Muscle layer of duodenum (tissue), 2 donors: ENCODE data around the gene NPR3.

Experiments used
- H3K27ac ChIP-seq: one replicate; pipeline ENCODE4 v1.7.0; 2013; ENCODE audit warnings: mild to moderate bottlenecking, low read length
- H3K27me3 ChIP-seq: one replicate; pipeline ENCODE4 v1.7.0; 2013; ENCODE audit warnings: low read depth, mild to moderate bottlenecking, control low read depth, low read length
- H3K36me3 ChIP-seq, 2 donors: one replicate each; pipeline ENCODE4 v1.7.0; 2013; ENCODE audit warnings: low read length in 2 of 2, control low read depth in 1 of 2, mild to moderate bottlenecking in 1 of 2; ENCODE audit not compliant: insufficient read depth in 2 of 2, control insufficient read depth in 1 of 2
- H3K4me1 ChIP-seq, 2 donors: one replicate each; pipeline ENCODE4 v1.7.0; 2013; ENCODE audit warnings: low read length in 2 of 2, mild to moderate bottlenecking in 2 of 2, control low read depth in 1 of 2, moderate library complexity in 1 of 2; ENCODE audit not compliant: insufficient read depth in 2 of 2, control insufficient read depth in 1 of 2
- H3K4me3 ChIP-seq, 2 donors: one replicate each; pipeline ENCODE4 v1.7.0; 2013; ENCODE audit warnings: low read length in 2 of 2, low read depth in 1 of 2, mild to moderate bottlenecking in 1 of 2
- H3K9me3 ChIP-seq, 2 donors: one replicate each; pipeline ENCODE4 v1.7.0; 2013; ENCODE audit warnings: low read length in 2 of 2, control low read depth in 1 of 2, mild to moderate bottlenecking in 1 of 2; ENCODE audit not compliant: control insufficient read depth in 1 of 2
- donor health status: healthy.

NPR3 gene

DNA sequence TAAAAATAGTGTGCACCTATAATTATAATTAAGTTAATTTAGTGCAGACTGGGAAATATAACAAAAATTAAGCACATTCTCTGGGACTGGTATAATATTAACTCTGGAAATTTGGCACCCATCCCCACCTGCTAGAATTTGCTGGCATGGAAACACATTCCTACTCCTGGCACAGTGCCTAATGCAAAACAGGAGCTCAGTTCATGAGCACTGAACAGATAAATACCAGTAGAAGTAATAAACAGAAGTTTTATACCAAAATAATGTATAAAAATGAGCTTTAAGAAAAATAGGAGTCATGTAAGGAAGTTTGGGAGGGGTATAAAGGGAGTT is 23.7 kb upstream of the NPR3 start:
- peaks cover 0 to 11% of the 10 kb centered on the region in 2 donors for H3K9me3 ChIP-seq
- no peak overlapping the region for H3K27ac ChIP-seq
- no peak overlapping the region for H3K4me3 ChIP-seq
- H3K27me3 ChIP-seq = no peaks in the 10 kb centered on the region
- no peaks in the 10 kb centered on the region for H3K36me3 ChIP-seq
- peaks cover 0 to 13% of the 10 kb centered on the region in 2 donors for H3K4me1 ChIP-seq

DNA sequence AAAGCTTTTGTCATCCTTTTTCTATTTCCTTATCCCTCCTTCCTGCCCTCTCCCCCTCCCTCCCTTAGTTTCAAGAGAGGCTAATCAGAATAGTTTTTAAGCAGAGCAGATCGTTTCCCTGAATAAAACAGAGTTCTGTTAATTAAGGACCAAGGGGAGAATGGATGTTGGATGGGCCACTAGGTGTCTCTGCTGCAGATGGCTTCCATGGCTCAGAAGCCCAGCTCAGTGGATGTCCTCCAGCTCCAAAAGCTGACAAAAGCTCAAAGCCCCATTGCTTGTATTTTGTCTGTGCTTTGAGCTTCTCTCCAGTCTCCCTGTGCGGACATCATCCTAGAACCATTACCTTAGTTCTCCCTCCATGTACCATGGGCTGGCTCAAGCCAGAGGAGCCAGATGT is 21.0 kb upstream of the NPR3 start:
- Histone ChIP-seq H3K9me3 (no peaks in the 10 kb centered on the region), H3K4me3 (no peak overlapping the region), H3K27me3 (no peaks in the 10 kb centered on the region), H3K27ac (no peak overlapping the region), H3K4me1 (peaks cover 0 to 13% of the 10 kb centered on the region in 2 donors), H3K36me3 (no peaks in the 10 kb centered on the region)

DNA sequence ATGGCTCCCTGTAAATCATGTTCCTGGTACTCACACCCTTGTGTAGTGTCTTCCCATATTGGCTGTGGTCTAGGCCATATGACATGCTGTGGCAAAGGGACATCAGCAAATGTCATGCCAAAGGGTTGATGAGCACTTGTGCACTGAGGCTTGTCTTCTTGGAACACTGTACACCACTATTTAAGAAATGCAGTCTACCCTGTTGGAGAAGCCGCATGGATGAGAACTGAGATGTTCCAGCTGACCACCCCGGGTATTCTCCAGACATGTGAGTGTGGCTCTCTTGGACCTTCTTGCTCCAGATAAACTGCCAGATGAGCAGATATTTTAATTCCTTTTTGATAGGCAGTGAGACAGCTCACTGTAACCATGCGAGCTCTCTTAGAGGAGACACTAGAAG is 20.5 kb upstream of the NPR3 start:
- Histone ChIP-seq H3K4me3 (no peak overlapping the region), H3K27me3 (no peaks in the 10 kb centered on the region), H3K9me3 (no peaks in the 10 kb centered on the region), H3K27ac (no peak overlapping the region), H3K4me1 (peaks cover 0 to 13% of the 10 kb centered on the region in 2 donors), H3K36me3 (no peaks in the 10 kb centered on the region)

DNA sequence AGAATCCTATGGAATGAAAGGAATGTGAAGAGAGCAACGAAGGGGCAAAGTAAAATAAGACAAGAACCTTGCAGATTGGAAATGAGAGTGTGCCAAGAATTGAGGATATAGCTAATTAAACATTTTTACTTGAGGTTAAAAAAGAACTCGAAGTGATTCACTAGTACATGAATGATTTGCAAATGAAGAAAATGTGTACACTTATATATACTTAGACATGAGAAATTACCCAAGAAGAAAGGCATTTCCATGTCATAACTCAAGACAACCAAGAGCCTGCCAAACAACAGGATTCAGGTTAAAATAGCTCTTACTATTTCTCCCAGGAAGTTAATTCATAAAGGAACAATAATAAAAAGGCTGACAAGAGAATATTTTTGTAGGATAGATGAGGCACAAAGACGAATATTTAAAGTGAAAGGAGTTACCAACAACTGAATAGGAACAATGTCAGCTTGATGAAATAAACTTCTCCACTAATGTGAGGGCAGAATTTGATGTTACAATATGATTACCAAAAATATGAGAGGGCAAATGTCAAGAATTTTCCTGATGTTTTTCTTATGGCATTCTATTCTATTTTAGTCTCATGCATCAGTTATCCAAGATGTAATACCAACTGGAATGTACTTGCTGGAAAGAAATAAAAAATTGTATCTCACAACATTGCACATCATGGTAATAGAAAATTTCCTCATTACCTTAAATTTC is 18.9 kb upstream of the NPR3 start:
- H3K27me3 ChIP-seq = no peaks in the 10 kb centered on the region
- H3K27ac ChIP-seq = no peak overlapping the region
- H3K4me1 ChIP-seq = peaks cover 0 to 7% of the 10 kb centered on the region in 2 donors
- no peak overlapping the region for H3K4me3 ChIP-seq
- H3K36me3 ChIP-seq = no peaks in the 10 kb centered on the region
- no peaks in the 10 kb centered on the region for H3K9me3 ChIP-seq

DNA sequence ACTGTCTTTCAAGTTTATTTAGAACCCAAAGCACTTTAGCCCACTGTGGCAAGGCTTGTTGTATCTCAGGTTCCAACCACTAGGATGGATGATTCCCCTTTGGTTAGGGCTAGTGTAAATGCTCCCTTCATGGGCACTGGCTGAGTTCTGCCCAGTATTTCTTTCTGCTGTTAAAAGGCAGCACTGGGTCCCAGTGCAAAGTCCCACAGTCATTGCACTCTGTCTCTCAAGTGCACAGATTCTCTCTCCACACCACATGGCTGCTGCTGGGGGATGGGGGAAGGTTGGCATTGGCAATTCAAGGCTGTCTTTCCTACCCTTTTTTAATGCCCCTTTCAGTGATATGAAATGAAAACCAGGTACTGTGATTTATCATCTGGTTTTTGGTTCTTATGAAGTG is 7.2 kb upstream of the NPR3 start:
- no peak overlapping the region for H3K27ac ChIP-seq
- no peaks in the 10 kb centered on the region for H3K36me3 ChIP-seq
- peaks cover 2% of the 10 kb centered on the region for H3K27me3 ChIP-seq
- H3K4me1 ChIP-seq = no peaks in the 10 kb centered on the region
- H3K4me3 ChIP-seq = no peak overlapping the region
- peaks cover 0 to 2% of the 10 kb centered on the region in 2 donors for H3K9me3 ChIP-seq

DNA sequence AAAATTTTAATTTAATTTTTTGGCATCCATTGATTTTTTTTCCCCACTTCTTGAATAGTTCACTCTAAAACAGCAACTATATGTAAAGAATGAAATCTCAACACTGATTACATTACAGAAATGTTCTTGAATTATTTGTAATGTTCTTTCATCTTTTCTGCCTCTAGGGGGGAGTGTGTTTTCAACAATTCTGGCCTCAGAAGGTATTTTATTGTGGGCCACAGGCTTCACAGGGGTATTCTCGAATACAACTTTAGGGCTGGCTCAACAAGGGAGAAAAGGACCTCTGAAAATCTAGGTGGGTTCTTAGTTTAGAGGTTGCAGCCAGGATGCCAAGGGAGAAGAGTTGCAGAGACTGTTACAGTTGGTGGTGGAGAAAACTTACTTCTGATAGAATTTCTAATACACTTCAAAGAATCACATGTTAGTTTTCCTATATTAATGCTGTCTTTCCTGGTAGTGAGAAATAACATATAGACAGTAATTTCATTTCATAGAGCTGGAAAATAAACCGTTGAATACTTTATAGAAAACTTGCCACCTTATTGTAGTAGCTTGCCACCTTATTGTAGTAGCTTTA is 3.6 kb upstream of the NPR3 start:
- H3K36me3 ChIP-seq = no peaks in the 10 kb centered on the region
- H3K4me3 ChIP-seq = no peak overlapping the region
- H3K27me3 ChIP-seq = peaks cover 10% of the 10 kb centered on the region
- no peaks in the 10 kb centered on the region for H3K9me3 ChIP-seq
- H3K27ac ChIP-seq = no peak overlapping the region
- peaks cover 0 to 11% of the 10 kb centered on the region in 2 donors for H3K4me1 ChIP-seq

DNA sequence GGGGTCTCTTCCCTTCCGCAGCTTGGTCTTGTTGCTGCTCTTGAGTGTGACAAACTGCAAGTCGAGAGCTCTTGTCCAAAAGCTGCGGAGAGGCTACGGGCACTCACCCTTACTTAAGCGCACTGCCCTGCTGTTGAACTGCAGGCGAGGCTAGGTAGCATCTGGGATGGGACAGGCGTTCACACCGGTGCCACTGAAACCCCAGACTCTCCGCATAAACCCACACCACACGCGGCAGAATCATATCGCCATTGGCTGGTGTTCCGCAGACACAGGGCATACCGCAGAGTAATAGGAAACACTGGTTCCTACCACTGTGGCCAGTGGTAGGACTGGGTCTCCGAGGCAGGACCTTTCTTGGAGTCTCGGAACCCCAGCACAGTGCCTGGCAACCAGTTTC is 2.2 kb upstream of the NPR3 start:
- no peaks in the 10 kb centered on the region for H3K36me3 ChIP-seq
- no peaks in the 10 kb centered on the region for H3K9me3 ChIP-seq
- H3K27ac ChIP-seq = no peak overlapping the region
- peaks cover 0 to 25% of the 10 kb centered on the region in 2 donors for H3K4me1 ChIP-seq
- peak overlapping the region in 1 of 2 donors; percentile 86 for H3K4me3 ChIP-seq
- peaks cover 24% of the 10 kb centered on the region for H3K27me3 ChIP-seq

DNA sequence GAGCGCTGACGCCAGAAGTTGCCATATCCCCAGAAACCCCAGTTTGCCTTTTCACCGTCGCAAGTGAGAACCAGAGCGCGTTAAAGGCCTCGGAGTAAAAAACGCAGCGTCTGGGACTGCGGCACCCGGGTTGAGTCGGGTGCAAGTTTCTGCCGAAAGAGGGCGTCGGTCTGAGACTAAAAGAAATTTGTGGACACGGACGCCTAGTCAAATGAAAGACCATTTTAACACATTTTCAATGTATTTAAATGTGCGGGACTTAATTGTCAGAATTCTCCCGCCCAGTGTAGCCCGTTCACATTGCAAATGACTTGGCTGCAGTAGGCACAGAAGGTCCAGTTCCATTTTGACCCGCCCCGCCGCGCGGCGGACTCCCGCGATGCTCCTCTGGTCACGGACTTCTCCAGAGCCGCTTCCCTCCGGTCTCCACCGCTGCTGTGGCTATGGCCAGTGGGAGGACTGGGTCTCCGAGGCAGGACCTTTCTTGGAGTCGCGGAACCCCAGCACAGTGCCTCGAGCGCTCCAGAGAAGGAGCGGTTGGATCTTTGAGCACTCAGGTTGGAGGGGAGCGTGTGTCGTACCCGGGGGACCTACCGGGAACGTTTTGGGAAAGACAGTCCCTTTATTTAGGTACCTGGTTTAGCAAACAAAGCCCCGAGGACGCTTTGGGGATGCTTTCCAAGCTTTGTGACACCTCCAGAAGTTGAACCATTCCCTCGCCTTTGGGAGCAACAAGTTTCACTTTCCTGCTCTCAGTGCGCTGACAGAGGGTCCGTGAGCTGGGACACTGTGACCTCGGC is 1.2 kb upstream of the NPR3 start:
- no peaks in the 10 kb centered on the region for H3K9me3 ChIP-seq
- H3K27me3 ChIP-seq = peaks cover 25% of the 10 kb centered on the region
- peak overlapping the region; percentile 86 to 96 for H3K4me3 ChIP-seq
- peak overlapping the region; percentile 72 for H3K27ac ChIP-seq
- peaks cover 0 to 30% of the 10 kb centered on the region in 2 donors for H3K4me1 ChIP-seq
- no peaks in the 10 kb centered on the region for H3K36me3 ChIP-seq

DNA sequence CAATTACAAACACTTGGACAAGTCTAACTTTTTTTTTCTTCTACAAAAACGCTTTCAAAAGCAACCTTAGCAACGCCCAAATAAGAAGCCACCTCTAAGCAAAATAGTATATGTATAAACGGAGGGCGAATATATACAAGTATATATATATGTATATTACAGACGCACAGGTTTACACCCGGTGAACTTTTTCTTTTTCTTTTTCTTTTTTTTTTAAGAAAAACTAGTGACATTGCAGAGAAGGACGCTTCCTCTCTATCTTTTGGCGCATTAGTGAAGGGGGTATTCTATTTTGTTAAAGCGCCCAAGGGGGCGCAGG is 200 bp downstream of the NPR3 start:
- Histone ChIP-seq H3K4me1 (peaks cover 0 to 30% of the 10 kb centered on the region in 2 donors), H3K27ac (no peak overlapping the region), H3K9me3 (no peaks in the 10 kb centered on the region), H3K4me3 (peak overlapping the region; percentile 16 to 96), H3K27me3 (peaks cover 25% of the 10 kb centered on the region), H3K36me3 (no peaks in the 10 kb centered on the region)

DNA sequence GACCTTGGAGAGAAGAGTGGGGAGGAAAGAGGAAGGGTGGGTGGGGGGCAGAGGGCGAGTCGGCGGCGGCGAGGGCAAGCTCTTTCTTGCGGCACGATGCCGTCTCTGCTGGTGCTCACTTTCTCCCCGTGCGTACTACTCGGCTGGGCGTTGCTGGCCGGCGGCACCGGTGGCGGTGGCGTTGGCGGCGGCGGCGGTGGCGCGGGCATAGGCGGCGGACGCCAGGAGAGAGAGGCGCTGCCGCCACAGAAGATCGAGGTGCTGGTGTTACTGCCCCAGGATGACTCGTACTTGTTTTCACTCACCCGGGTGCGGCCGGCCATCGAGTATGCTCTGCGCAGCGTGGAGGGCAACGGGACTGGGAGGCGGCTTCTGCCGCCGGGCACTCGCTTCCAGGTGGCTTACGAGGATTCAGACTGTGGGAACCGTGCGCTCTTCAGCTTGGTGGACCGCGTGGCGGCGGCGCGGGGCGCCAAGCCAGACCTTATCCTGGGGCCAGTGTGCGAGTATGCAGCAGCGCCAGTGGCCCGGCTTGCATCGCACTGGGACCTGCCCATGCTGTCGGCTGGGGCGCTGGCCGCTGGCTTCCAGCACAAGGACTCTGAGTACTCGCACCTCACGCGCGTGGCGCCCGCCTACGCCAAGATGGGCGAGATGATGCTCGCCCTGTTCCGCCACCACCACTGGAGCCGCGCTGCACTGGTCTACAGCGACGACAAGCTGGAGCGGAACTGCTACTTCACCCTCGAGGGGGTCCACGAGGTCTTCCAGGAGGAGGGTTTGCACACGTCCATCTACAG is 760 bp downstream of the NPR3 start:
- Histone ChIP-seq H3K9me3 (no peaks in the 10 kb centered on the region), H3K4me3 (peak overlapping the region; percentile 49 to 96), H3K36me3 (no peaks in the 10 kb centered on the region), H3K4me1 (peaks cover 0 to 30% of the 10 kb centered on the region in 2 donors), H3K27ac (no peak overlapping the region), H3K27me3 (peaks cover 25% of the 10 kb centered on the region)
